ENCODE results near the gene EXO1. TPM values are rescaled to one million over a fixed set of nuclear protein-coding genes. Genes with fewer than 3 reads are reported as not detected.

EXO1 gene
- total and polyA plus RNA-seq, 2 donors (not counting 3 experiments of a cell fraction or from before 2014, with no cell fraction given) = 4.1 to 23.5 TPM

DNA sequence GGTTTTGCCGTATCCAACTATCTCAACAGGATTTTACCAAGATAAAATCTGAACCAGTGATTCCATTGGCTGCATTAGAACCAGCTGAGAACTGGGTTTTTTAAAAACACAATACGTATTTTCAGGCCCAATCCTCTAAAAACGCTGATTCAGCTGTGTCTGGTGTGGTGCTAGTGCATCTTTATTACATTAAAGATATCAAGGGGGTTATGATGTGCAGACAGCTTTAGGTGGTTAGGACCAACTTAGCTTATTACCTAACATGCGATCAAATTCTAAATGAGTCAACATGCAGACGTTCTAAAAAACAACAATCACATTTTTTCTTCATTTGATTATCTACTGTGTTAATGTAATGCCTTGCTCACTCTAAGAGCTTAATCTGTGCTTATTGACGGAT is 32.0 kb upstream of the EXO1 start:
- ChIA-PET POLR2A (no interaction called here), CTCF (no interaction called here)
- TF ChIP-seq POLR2A (IDR thresholded peaks at IDR 0.05; ENCODE audit: low read depth, low read length) (no peak), MYC (IDR thresholded peaks at IDR 0.05; ENCODE audit: low read depth, low read length) (no peak), FOS (IDR thresholded peaks at IDR 0.05; ENCODE audit: borderline replicate concordance, insufficient read depth, low read length) (no peak), JUN (IDR thresholded peaks at IDR 0.05; ENCODE audit: borderline replicate concordance, insufficient read depth, insufficient read length, low read depth) (no peak), GATA2 (IDR thresholded peaks at IDR 0.05; ENCODE audit: insufficient read depth, insufficient read length, low read depth, low read length) (no peak), POLR2AphosphoS5 (IDR thresholded peaks at IDR 0.05; ENCODE audit: insufficient read depth, low read depth, low read length) (no peak), EZH2 (IDR thresholded peaks at IDR 0.05; ENCODE audit: borderline replicate concordance, low read depth, low read length, severe bottlenecking) (no peak)
- TF ChIP-seq, protein P1, sequence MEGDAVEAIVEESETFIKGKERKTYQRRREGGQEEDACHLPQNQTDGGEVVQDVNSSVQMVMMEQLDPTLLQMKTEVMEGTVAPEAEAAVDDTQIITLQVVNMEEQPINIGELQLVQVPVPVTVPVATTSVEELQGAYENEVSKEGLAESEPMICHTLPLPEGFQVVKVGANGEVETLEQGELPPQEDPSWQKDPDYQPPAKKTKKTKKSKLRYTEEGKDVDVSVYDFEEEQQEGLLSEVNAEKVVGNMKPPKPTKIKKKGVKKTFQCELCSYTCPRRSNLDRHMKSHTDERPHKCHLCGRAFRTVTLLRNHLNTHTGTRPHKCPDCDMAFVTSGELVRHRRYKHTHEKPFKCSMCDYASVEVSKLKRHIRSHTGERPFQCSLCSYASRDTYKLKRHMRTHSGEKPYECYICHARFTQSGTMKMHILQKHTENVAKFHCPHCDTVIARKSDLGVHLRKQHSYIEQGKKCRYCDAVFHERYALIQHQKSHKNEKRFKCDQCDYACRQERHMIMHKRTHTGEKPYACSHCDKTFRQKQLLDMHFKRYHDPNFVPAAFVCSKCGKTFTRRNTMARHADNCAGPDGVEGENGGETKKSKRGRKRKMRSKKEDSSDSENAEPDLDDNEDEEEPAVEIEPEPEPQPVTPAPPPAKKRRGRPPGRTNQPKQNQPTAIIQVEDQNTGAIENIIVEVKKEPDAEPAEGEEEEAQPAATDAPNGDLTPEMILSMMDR (IDR thresholded peaks at IDR 0.05; ENCODE audit: extremely low read depth in 1 of 2, insufficient read depth in 1 of 2, low read depth in 1 of 2, low read length in 2 of 2) = no peak
- TF ChIP-seq, protein P2, sequence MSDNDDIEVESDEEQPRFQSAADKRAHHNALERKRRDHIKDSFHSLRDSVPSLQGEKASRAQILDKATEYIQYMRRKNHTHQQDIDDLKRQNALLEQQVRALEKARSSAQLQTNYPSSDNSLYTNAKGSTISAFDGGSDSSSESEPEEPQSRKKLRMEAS (IDR thresholded peaks at IDR 0.05; ENCODE audit: insufficient read depth, insufficient read length) = no peak
- no peaks in the 10 kb centered on the region for H3K9me3 ChIP-seq (replicated peaks; ENCODE audit: control insufficient read depth, insufficient read depth, low read length)
- H3K36me3 ChIP-seq (ENCODE audit: control insufficient read depth in 2 of 2, extremely low read depth in 1 of 2, insufficient read depth in 2 of 2, low read length in 2 of 2) = no peaks in the 10 kb centered on the region
- dilution Hi-C loops (cut with MboI; ENCODE audit: extremely low pct_ligation_motif_present, low sequenced_read_pairs) (no loop called here), intact Hi-C loops (cut with micrococcal nuclease) (no loop called here)
- H3K9me1 ChIP-seq (replicated peaks; ENCODE audit: control insufficient read depth, extremely low read depth, insufficient read depth, low read length) = no peaks in the 10 kb centered on the region
- H4K20me1 ChIP-seq (replicated peaks; ENCODE audit: control insufficient read depth, extremely low read depth, insufficient read depth, low read length) = no peaks in the 10 kb centered on the region
- FAIRE-seq (no peak), DNase-seq (ENCODE audit: low read depth, low spot score) (no peak)
- no peaks in the 10 kb centered on the region for H3K79me2 ChIP-seq (ENCODE audit: control insufficient read depth, insufficient read depth, low read length)
- H3K27ac ChIP-seq (ENCODE audit: insufficient read depth, low read depth, low read length) = no peak overlapping the region
- H3K4me1 ChIP-seq (ENCODE audit: control insufficient read depth, extremely low read depth, insufficient read depth, low read length) = no peaks in the 10 kb centered on the region
- no peak overlapping the region for H2AFZ ChIP-seq (ENCODE audit: low read depth, low read length)
- BruUV-seq (replicated peaks) = no TSS peak
- H3K9ac ChIP-seq (replicated peaks; ENCODE audit: extremely low read depth, insufficient read depth, low read length) = no peak overlapping the region
- peaks cover 0 to 3% of the 10 kb centered on the region in 2 experiments for H3K27me3 ChIP-seq (ENCODE audit: control insufficient read depth in 2 of 2, insufficient read depth in 2 of 2, low read length in 2 of 2)
- H3K4me3 ChIP-seq (replicated peaks in 1 of 3; ENCODE audit: insufficient read depth in 1 of 3, low read depth in 1 of 3, low read length in 3 of 3) = no peak overlapping the region
- H3K4me2 ChIP-seq (ENCODE audit: insufficient read depth, low read length) = no peak overlapping the region
